Uterus (tissue), 4 donors: Measurements from ENCODE around the gene ASB5. TPM values are rescaled to one million over a fixed set of nuclear protein-coding genes. Genes with fewer than 3 reads are reported as not detected.

Source experiments
- DNase-seq, 2 donors: peaks; one replicate each; pipeline ENCODE4 v3.0.0-alpha.2; 2019 to 2020
- H3K27ac ChIP-seq, 2 donors: fragments of 200-600 bp; sonication (generic); 1 replicate in 1 of 2; 2 replicates in 1 of 2; pipeline ENCODE4 v1.5.1; 2016 to 2018
- H3K27me3 ChIP-seq, 2 donors: fragments of 200-600 bp; sonication (generic); one replicate each; pipeline ENCODE4 v1.5.1; 2018 to 2019; ENCODE audit warnings: control low read depth in 1 of 2
- H3K36me3 ChIP-seq, 2 donors: fragments of 200-600 bp; sonication (generic); one replicate each; pipeline ENCODE4 v1.5.1; 2019; ENCODE audit warnings: control low read depth in 1 of 2
- H3K4me1 ChIP-seq, 2 donors: fragments of 200-600 bp; sonication (generic); one replicate each; pipeline ENCODE4 v1.5.1; 2018 to 2019; ENCODE audit warnings: control low read depth in 1 of 2
- H3K4me3 ChIP-seq, 2 donors: fragments of 200-600 bp; sonication (generic); 1 replicate in 1 of 2; 2 replicates in 1 of 2; pipeline ENCODE4 v1.5.1; 2018 to 2019; ENCODE audit warnings: mild to moderate bottlenecking in 1 of 2
- H3K9me3 ChIP-seq, 2 donors: fragments of 200-600 bp; sonication (generic); one replicate each; pipeline ENCODE4 v1.5.1; 2019; ENCODE audit warnings: control low read depth in 1 of 2
- POLR2A ChIP-seq, 2 donors: fragments of 450-650 bp; IDR thresholded peaks; one replicate each; pipeline ENCODE4 v1.6.1; 2016; ENCODE audit warnings: antibody characterized with exemption in 2 of 2, mild to moderate bottlenecking in 1 of 2, moderate library complexity in 1 of 2
- intact Hi-C: fragments of 100-400 bp; cut with DNase I; formaldehyde crosslinking; loops from one replicate; pipeline ENCODE4 v1.15.1; 2023; ENCODE audit warnings: low total_unique reads
- total RNA-seq, 4 donors: library from RNA; depleted of rRNA in 3 of 4; stranded (reverse); fragments of >200 nt in 3 of 4; gene quantifications; one replicate each; pipeline versions ENCODE4 v1.1.0 to v1.2.4, GENCODE V29; 2014 to 2023
- TF ChIP-seq, protein P1 (sequence below), 4 experiments: fragments of 200-600 bp in 2 of 4; fragments of 450-650 bp in 2 of 4; sonication (generic) in 2 of 4; IDR thresholded peaks; one replicate each; pipeline ENCODE4 v1.5.1; 2016 to 2019; ENCODE audit warnings: antibody characterized with exemption in 4 of 4, mild to moderate bottlenecking in 2 of 4, moderate library complexity in 1 of 4
- donor health status: DM: yes; HTN: yes; CAD: no.

Gene ASB5
- total RNA-seq, 4 donors from 2014 or later: 0.28 to 0.37 TPM; not detected in 2

DNA sequence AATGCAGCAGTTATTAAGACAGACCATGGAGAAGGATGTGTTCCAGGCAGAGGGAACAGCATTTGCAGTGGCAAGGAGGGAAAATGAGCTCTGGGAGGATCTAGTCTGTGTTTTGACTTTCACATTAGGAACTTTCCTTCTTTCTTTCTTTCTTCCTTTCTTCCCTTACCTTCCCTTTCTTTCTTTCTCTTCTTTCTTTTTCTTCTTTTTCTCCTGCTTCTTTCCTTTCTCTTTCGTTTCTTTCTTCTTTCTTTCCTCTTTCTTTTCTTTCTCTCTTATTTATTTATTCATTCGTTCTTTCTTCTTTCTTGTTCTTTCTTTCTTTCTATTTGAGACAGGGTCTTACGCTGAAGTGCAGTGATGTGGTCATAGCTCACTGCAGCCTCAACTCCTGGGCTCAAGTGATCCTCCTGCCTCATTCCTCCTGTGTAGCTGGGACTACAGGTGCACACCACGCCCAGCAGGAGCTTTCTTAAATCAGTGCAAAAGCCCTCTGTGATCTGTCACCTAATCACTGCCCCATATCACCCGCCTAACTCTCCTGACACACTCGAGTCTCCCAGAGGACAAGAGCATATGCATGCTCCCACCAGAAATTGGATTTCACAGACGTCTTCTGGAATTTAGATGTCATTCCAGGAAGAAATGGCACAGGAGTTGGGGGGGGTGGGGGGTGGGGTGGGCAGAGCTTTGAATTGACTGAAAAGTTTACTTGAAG is 58.3 kb downstream of the ASB5 start:
- H3K4me1 ChIP-seq: no peaks in the 10 kb centered on the region
- H3K36me3 ChIP-seq: no peaks in the 10 kb centered on the region
- H3K27me3 ChIP-seq: no peaks in the 10 kb centered on the region
- no peak for DNase-seq
- TF ChIP-seq POLR2A (IDR thresholded peaks at IDR 0.05): no peak
- TF ChIP-seq, protein P1, sequence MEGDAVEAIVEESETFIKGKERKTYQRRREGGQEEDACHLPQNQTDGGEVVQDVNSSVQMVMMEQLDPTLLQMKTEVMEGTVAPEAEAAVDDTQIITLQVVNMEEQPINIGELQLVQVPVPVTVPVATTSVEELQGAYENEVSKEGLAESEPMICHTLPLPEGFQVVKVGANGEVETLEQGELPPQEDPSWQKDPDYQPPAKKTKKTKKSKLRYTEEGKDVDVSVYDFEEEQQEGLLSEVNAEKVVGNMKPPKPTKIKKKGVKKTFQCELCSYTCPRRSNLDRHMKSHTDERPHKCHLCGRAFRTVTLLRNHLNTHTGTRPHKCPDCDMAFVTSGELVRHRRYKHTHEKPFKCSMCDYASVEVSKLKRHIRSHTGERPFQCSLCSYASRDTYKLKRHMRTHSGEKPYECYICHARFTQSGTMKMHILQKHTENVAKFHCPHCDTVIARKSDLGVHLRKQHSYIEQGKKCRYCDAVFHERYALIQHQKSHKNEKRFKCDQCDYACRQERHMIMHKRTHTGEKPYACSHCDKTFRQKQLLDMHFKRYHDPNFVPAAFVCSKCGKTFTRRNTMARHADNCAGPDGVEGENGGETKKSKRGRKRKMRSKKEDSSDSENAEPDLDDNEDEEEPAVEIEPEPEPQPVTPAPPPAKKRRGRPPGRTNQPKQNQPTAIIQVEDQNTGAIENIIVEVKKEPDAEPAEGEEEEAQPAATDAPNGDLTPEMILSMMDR (IDR thresholded peaks at IDR 0.05): no peak
- H3K27ac ChIP-seq: no peak overlapping the region
- intact Hi-C loops: no loop called here
- no peak overlapping the region for H3K4me3 ChIP-seq
- H3K9me3 ChIP-seq: no peaks in the 10 kb centered on the region

DNA sequence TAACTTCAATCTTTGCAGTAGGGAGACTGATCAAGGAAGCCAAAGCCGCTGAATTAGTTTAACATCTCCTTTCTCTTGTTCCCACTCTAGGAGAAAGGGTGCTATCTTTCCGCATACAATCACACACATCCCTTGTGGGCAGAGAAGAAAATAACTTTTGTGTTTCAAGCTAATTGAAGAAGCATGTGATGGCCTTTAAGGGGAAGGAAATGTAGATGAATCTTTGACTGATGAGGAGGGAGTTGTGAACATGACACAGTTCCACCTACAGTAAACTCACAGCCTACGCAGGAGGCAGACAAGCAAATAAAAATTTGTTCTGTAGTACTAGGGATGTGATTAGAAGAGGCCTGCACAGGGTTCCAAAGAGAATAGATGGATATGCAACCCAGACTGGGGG is 58.9 kb downstream of the ASB5 start:
- intact Hi-C loops: no loop called here
- Histone ChIP-seq H3K27me3 (no peaks in the 10 kb centered on the region), H3K36me3 (no peaks in the 10 kb centered on the region), H3K9me3 (no peaks in the 10 kb centered on the region), H3K4me1 (no peaks in the 10 kb centered on the region), H3K4me3 (no peak overlapping the region), H3K27ac (no peak overlapping the region)
- no peak for DNase-seq
- TF ChIP-seq POLR2A (IDR thresholded peaks at IDR 0.05): no peak
- TF ChIP-seq, protein P1 (IDR thresholded peaks at IDR 0.05): no peak

DNA sequence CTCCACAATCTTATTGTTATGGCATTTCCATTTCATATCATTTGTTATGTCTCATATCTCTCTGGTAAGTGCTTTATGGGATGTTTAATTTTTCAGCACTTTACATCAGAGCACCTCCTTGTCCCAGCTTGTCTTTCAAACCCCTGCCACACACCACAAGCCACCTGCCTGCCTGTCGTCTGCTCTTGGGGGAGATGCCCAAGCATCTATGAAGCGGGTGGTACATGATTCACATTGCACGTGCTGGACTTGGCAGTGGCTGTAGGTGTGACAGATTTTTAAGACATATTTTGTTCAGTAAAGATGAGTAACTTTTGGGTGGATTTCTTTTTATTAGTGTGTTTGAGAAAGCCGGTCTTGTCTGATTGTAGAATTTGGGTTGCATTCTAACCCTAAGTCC is 59.5 kb downstream of the ASB5 start:
- Histone ChIP-seq H3K9me3 (no peaks in the 10 kb centered on the region), H3K27ac (no peak overlapping the region), H3K4me1 (no peaks in the 10 kb centered on the region), H3K4me3 (no peak overlapping the region), H3K27me3 (no peaks in the 10 kb centered on the region), H3K36me3 (no peaks in the 10 kb centered on the region)
- intact Hi-C loops: no loop called here
- no peak for DNase-seq
- TF ChIP-seq, protein P1 (IDR thresholded peaks at IDR 0.05): no peak
- TF ChIP-seq POLR2A (IDR thresholded peaks at IDR 0.05): no peak

DNA sequence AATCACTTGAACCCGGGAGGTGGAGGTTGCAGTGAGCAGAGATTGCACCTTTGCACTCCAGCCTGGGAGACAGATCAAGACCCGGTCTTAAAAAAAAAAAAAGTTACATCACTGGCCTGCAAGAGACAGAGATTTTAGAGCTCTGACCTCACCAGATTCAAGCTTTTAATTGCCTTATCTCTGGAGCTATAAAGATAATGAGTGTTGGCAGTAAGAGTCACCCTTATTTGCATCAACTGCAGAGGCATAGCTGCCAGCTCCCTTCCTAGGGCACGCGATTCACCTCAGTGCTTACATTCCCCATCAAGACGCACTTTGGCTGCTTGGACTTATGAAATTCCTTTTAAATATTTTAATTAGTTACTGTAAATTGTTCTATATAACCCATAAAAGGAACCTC is 61.2 kb downstream of the ASB5 start:
- Histone ChIP-seq H3K27me3 (no peaks in the 10 kb centered on the region), H3K9me3 (no peaks in the 10 kb centered on the region), H3K4me1 (no peaks in the 10 kb centered on the region), H3K36me3 (no peaks in the 10 kb centered on the region), H3K27ac (no peak overlapping the region), H3K4me3 (no peak overlapping the region)
- DNase-seq: no peak
- no peak for TF ChIP-seq POLR2A (IDR thresholded peaks at IDR 0.05)
- TF ChIP-seq, protein P1 (IDR thresholded peaks at IDR 0.05): no peak
- intact Hi-C loops: no loop called here

DNA sequence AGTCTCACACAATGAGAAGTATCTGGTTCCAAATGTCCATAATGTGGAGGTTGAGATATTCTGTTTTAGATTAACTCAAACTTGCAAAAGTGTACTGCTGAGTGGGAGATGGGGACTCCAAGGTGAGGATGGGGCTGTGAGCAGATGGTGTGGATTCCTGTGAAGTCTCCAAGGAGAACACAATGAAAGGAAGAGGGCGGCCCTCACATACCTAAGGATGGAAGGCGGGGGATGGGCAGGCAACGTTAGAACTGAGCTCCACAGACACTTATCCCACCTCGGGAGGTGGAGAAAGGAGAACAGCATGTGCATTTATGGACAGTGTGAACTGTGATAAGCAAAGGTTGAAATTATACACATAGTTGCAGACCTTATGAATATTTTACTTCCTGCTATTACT is 63.7 kb downstream of the ASB5 start:
- Histone ChIP-seq H3K27me3 (no peaks in the 10 kb centered on the region), H3K36me3 (no peaks in the 10 kb centered on the region), H3K4me1 (no peaks in the 10 kb centered on the region), H3K9me3 (no peaks in the 10 kb centered on the region), H3K4me3 (no peak overlapping the region), H3K27ac (no peak overlapping the region)
- no peak for DNase-seq
- TF ChIP-seq, protein P1 (IDR thresholded peaks at IDR 0.05): no peak
- TF ChIP-seq POLR2A (IDR thresholded peaks at IDR 0.05): no peak
- intact Hi-C loops: no loop called here
